Peyer's patch (tissue), 4 donors: ENCODE results near the gene PAOX. TPM values are rescaled to one million over a fixed set of nuclear protein-coding genes. Genes with fewer than 3 reads are reported as not detected.

ENCODE experiments used
- DNase-seq, 3 donors: peaks; one replicate each; pipeline ENCODE4 v3.0.0-alpha.2; 2017 to 2019
- H3K27ac ChIP-seq, 4 donors: fragments of 200-600 bp; sonication (generic); one replicate each; pipeline ENCODE4 v1.5.1; 2016 to 2019
- H3K27me3 ChIP-seq, 2 donors: fragments of 200-600 bp; sonication (generic); one replicate each; pipeline ENCODE4 v1.5.1; 2019
- H3K36me3 ChIP-seq, 3 donors: fragments of 200-600 bp; sonication (generic); one replicate each; pipeline ENCODE4 v1.5.1; 2016 to 2019
- H3K4me1 ChIP-seq, 4 donors: fragments of 200-600 bp; sonication (generic); one replicate each; pipeline ENCODE4 v1.5.1; 2016 to 2019
- H3K4me3 ChIP-seq, 4 donors: fragments of 200-600 bp; sonication (generic); 1 replicate in 3 of 4; 2 replicates in 1 of 4; pipeline ENCODE4 v1.5.1; 2016 to 2019; ENCODE audit warnings: mild to moderate bottlenecking in 1 of 4
- H3K9me3 ChIP-seq, 4 donors: fragments of 200-600 bp; sonication (generic); one replicate each; pipeline ENCODE4 v1.5.1; 2016 to 2019; ENCODE audit warnings: mild to moderate bottlenecking in 1 of 4
- POLR2A ChIP-seq, 2 donors: fragments of 450-650 bp; IDR thresholded peaks; one replicate each; pipeline ENCODE4 v1.5.1; 2017; ENCODE audit warnings: antibody characterized with exemption in 2 of 2, mild to moderate bottlenecking in 2 of 2, moderate library complexity in 2 of 2
- total RNA-seq, 4 donors: library from RNA; depleted of rRNA; stranded (reverse); fragments of >200 nt; gene quantifications; one replicate each; pipeline ENCODE4 v1.1.0, GENCODE V29; 2016
- TF ChIP-seq, protein P1 (sequence below), 6 experiments: fragments of 450-650 bp in 4 of 6; fragments of 200-600 bp in 2 of 6; sonication (generic) in 1 of 6; IDR thresholded peaks; one replicate each; pipeline ENCODE4 v1.5.1; 2017 to 2019; ENCODE audit warnings: antibody characterized with exemption in 6 of 6, mild to moderate bottlenecking in 3 of 6, moderate library complexity in 1 of 6

The PAOX gene
- total RNA-seq, 4 donors from 2014 or later = 19.8 to 53.7 (median 36.9) TPM

DNA sequence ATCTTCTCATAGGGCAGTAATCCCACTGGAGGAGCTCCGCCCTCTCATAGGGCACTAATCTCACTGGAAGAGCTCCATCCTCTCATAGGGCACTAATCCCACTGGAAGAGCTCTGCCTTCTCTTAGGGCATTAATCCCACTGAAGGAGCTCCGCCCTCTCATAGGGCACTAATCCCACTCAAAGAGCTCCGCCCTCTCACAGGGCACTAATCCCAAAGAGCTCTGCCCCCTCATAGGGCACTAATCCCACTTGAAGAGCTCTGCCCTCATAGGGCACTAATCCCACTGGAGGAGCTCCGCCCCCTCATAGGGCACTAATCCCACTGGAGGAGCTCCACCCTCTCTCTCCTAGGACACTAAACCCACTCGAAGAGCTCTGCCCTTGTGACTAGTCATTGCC is 17.8 kb upstream of the PAOX start:
- H3K9me3 ChIP-seq = no peaks in the 10 kb centered on the region
- DNase-seq = no peak
- peaks cover 7 to 55% (median 10%) of the 10 kb centered on the region in 4 donors for H3K4me1 ChIP-seq
- peak overlapping the region in 3 of 4 donors; percentile 62 to 97 (median 90) for H3K27ac ChIP-seq
- TF ChIP-seq POLR2A (IDR thresholded peaks at IDR 0.05) = no peak
- TF ChIP-seq, protein P1, sequence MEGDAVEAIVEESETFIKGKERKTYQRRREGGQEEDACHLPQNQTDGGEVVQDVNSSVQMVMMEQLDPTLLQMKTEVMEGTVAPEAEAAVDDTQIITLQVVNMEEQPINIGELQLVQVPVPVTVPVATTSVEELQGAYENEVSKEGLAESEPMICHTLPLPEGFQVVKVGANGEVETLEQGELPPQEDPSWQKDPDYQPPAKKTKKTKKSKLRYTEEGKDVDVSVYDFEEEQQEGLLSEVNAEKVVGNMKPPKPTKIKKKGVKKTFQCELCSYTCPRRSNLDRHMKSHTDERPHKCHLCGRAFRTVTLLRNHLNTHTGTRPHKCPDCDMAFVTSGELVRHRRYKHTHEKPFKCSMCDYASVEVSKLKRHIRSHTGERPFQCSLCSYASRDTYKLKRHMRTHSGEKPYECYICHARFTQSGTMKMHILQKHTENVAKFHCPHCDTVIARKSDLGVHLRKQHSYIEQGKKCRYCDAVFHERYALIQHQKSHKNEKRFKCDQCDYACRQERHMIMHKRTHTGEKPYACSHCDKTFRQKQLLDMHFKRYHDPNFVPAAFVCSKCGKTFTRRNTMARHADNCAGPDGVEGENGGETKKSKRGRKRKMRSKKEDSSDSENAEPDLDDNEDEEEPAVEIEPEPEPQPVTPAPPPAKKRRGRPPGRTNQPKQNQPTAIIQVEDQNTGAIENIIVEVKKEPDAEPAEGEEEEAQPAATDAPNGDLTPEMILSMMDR (IDR thresholded peaks at IDR 0.05) = no peak
- H3K36me3 ChIP-seq = peaks cover 0 to 46% (median 0%) of the 10 kb centered on the region in 3 donors
- H3K27me3 ChIP-seq = no peaks in the 10 kb centered on the region
- H3K4me3 ChIP-seq = no peak overlapping the region

DNA sequence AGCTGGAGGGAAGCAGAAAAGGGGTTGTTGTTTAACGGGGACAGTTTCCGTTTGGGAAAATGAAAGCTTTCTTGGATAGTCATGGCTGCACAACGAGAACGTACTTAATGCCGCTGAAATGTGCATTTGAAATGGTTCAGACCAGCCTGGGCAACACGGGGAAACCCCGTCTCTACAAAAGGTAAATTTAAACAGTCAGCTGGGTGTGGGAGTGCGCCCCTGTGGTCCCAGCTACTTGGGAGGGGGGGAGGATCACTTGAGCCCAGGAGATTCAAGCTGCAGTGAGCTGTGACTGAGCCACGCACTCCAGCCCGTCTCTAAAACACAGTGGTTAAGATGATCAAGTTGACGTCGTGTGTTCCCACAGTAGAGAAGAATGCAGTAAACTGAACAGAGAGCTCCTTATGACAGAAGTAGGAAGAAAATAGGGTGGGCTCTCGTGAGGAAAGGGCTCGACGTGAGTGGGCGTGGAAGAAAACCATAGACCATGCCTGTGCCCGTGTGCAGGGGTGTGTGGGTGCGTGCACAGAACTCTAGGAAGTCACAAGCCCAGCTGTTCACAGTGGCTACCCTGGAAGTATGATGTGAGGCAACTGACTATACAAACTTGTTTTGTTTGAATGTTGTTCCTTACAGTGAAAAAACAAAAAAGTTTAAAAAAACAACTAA is 17.2 kb upstream of the PAOX start:
- no peak overlapping the region for H3K4me3 ChIP-seq
- H3K27me3 ChIP-seq = no peaks in the 10 kb centered on the region
- peaks cover 1 to 49% (median 7%) of the 10 kb centered on the region in 4 donors for H3K4me1 ChIP-seq
- H3K36me3 ChIP-seq = peaks cover 0 to 50% (median 0%) of the 10 kb centered on the region in 3 donors
- no peaks in the 10 kb centered on the region for H3K9me3 ChIP-seq
- DNase-seq = peak in 1 of 3 donors; percentile 35
- TF ChIP-seq POLR2A (IDR thresholded peaks at IDR 0.05) = no peak
- TF ChIP-seq, protein P1 (IDR thresholded peaks at IDR 0.05) = no peak
- H3K27ac ChIP-seq = peak overlapping the region in 3 of 4 donors; percentile 62 to 97 (median 90)

DNA sequence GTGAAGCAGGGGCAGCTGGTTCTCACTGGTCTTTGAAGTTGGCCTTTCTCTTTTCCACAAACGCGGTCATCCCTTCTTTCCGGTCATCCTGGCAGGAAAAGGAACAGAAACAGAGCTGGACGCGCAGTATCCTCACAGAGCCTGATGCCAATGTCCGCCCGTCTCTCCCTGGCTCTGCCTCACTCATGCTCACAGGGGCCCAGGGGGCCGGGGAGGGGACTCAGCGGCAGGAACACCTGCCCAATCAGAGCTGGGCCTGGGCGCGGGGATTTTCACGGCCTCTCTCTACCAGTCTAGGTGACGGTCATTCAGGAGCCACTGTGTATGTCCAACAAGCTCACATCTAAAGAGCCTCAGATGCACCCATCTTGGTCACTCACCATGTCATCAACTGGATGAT is 16.2 kb upstream of the PAOX start:
- peaks cover 0 to 54% (median 0%) of the 10 kb centered on the region in 3 donors for H3K36me3 ChIP-seq
- peak in 1 of 3 donors; percentile 39 for DNase-seq
- TF ChIP-seq POLR2A (IDR thresholded peaks at IDR 0.05) = no peak
- TF ChIP-seq, protein P1 (IDR thresholded peaks at IDR 0.05) = no peak

DNA sequence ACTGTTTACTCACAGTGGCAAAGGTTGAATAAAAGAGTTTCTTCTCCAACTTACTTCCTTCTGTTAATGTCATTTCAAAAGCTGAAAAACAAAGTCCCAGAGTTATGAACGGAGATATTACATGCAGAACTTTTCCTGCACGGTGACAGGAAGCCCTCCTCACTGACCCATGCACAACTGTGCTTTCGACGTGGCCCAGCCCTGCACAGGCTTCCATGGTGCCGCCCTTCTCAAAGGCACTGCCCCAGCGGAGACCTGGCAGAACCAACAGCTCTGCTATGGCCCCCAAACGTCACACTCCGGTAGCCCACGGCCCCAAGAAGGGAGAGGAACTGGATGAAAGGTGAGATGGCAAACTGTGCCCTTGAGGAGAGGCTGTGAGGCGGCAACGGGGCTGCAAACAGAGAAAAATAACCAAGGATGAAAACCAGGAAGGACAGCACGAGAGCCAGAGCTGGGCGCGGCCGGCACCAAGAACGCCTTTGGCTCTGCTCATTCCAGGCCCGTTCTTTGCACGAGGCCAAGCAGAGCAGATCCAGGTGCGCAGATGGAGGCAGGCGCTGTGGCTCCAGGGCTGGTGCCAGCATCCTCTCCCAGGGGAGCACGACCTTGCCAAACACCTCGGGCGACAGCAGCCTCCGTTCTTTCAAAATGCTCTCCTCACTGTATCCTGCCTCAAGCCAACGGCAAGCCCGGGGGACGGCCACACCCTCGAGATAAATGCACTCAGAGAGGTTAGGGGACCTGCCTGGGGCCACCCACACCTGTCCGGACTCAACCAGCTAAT is 14.2 kb upstream of the PAOX start:
- Histone ChIP-seq H3K27ac (peak overlapping the region in 3 of 4 donors; percentile 28 to 73 (median 53)), H3K27me3 (no peaks in the 10 kb centered on the region), H3K9me3 (no peaks in the 10 kb centered on the region), H3K36me3 (peaks cover 0 to 74% (median 0%) of the 10 kb centered on the region in 3 donors), H3K4me3 (no peak overlapping the region), H3K4me1 (peaks cover 0 to 36% (median 0%) of the 10 kb centered on the region in 4 donors)
- no peak for TF ChIP-seq POLR2A (IDR thresholded peaks at IDR 0.05)
- TF ChIP-seq, protein P1 (IDR thresholded peaks at IDR 0.05) = no peak
- peak in 1 of 3 donors; percentile 74 for DNase-seq

More for the DNA sequence above, 16.2 kb upstream of the PAOX start:
- H3K4me3 ChIP-seq = no peak overlapping the region
- peak overlapping the region in 1 of 4 donors; percentile 62 for H3K27ac ChIP-seq
- no peaks in the 10 kb centered on the region for H3K27me3 ChIP-seq
- H3K9me3 ChIP-seq = no peaks in the 10 kb centered on the region
- peaks cover 0 to 48% (median 4%) of the 10 kb centered on the region in 4 donors for H3K4me1 ChIP-seq

DNA sequence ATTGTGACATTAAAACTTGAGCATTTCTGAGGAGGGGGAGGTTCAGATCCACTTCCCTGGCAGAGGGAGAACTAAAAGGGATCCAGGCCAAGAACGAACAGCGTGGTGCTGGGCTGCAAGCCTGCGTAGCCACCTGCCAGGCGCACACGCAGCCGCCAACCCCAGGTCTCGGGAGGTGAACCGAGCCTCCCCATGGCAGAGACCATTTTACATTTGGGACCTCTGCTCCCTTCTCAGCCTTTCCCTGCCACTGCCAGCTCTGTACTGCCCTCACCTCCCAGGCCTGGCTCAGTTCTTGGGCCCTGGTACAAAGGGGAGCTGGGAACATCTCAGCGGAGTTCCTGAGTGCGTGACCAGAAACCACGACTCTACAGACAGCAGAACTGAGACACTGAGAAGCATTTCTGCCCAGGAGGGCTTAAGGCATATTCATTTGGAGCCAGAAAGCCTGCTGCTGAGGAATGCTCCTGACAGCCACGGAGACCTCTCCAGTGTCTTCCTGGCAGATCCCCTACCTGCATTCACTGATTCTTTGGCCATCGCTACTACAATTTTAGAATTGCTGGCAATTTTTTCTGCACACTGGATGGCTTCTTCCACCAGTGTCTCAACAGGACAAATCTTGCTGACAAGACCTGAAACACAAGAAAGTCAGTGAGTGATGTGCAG is 13.5 kb upstream of the PAOX start:
- no peak overlapping the region for H3K4me3 ChIP-seq
- peaks cover 0 to 81% (median 0%) of the 10 kb centered on the region in 3 donors for H3K36me3 ChIP-seq
- H3K27ac ChIP-seq = peak overlapping the region in 2 of 4 donors; percentile 53 to 73
- DNase-seq = no peak
- no peaks in the 10 kb centered on the region for H3K9me3 ChIP-seq
- peaks cover 0 to 31% (median 0%) of the 10 kb centered on the region in 4 donors for H3K4me1 ChIP-seq
- TF ChIP-seq POLR2A (IDR thresholded peaks at IDR 0.05) = no peak
- TF ChIP-seq, protein P1 (IDR thresholded peaks at IDR 0.05) = no peak
- H3K27me3 ChIP-seq = no peaks in the 10 kb centered on the region
